Esophagus (tissue), 2 donors: Measurements from ENCODE around the gene GFM1. TPM values are rescaled to one million over a fixed set of nuclear protein-coding genes. Genes with fewer than 3 reads are reported as not detected.

ENCODE experiments used
- H3K27ac ChIP-seq, 2 donors: one replicate each; pipeline ENCODE4 v1.5.1; 2013; ENCODE audit warnings: low read depth in 2 of 2, mild to moderate bottlenecking in 2 of 2, inconsistent platforms in 1 of 2, low read length in 1 of 2, moderate library complexity in 1 of 2
- H3K27me3 ChIP-seq, 2 donors: one replicate each; pipeline ENCODE4 v1.6.1; 2013; ENCODE audit warnings: low read length in 2 of 2, control low read depth in 1 of 2, mild to moderate bottlenecking in 1 of 2; ENCODE audit not compliant: insufficient read depth in 2 of 2, control insufficient read depth in 1 of 2
- H3K36me3 ChIP-seq, 2 donors: one replicate each; pipeline ENCODE4 v1.6.1; 2013; ENCODE audit warnings: low read length in 1 of 2; ENCODE audit not compliant: control insufficient read depth in 2 of 2, insufficient read depth in 2 of 2
- H3K4me1 ChIP-seq, 2 donors: one replicate each; pipeline ENCODE4 v1.6.1; 2013; ENCODE audit warnings: low read length in 1 of 2; ENCODE audit not compliant: control insufficient read depth in 2 of 2, insufficient read depth in 2 of 2
- H3K4me3 ChIP-seq, 2 donors: one replicate each; pipeline ENCODE4 v1.5.1; 2013; ENCODE audit warnings: low read length in 2 of 2, mild to moderate bottlenecking in 2 of 2, low read depth in 1 of 2, moderate library complexity in 1 of 2
- H3K9me3 ChIP-seq, 2 donors: one replicate each; pipeline ENCODE4 v1.6.1; 2013; ENCODE audit warnings: mild to moderate bottlenecking in 2 of 2, low read depth in 1 of 2, low read length in 1 of 2, moderate library complexity in 1 of 2; ENCODE audit not compliant: control insufficient read depth in 2 of 2, insufficient read depth in 1 of 2
- WGBS, 2 donors: extraction: QIAGEN DNeasy Blood & Tissue Kit; methylation state at CpG; one replicate each; pipeline ENCODE4 v1.1.7; 2013; 5-methylcytosine and 5-hydroxymethylcytosine counted together
- polyA plus RNA-seq, 2 donors: library from polyadenylated mRNA; stranded (reverse); fragments of 200-250 nt; gene quantifications; one replicate each; pipeline ENCODE4 v1.2.3, GENCODE V29; 2013
- donor health status: healthy with polysubstance abuse.
- donor health status: Bipolar disorder and iron deficiency.

The GFM1 gene
- polyA plus RNA-seq, 2 donors, result 7.5 to 16.9 TPM

DNA sequence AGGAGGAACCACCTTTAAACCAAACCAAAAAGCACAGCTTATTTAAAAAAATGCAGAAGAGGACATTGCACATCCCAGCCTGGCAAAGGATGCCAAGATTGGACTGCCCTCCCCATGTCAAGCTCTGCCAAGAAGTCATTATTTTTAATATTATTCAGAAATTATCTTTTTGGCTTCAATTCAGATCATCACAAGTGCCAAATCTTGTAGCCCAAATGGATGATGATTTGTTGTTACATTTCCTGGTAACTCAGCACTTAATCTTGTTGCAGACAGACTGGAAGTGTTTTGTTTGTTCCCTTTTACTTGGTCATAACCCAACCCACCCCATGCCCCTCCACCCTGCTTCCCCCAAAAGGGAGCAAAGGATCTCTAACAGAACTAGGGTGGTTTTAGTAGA is 56.2 kb downstream of the GFM1 start:
- no peaks in the 10 kb centered on the region for H3K27me3 ChIP-seq
- H3K4me3 ChIP-seq, result no peak overlapping the region
- no peaks in the 10 kb centered on the region for H3K4me1 ChIP-seq
- no peaks in the 10 kb centered on the region for H3K36me3 ChIP-seq
- H3K9me3 ChIP-seq, result no peaks in the 10 kb centered on the region
- no peak overlapping the region for H3K27ac ChIP-seq

GRCh38 chr3:158701420-158702065 is 57.2 kb downstream of the GFM1 start:
- H3K4me1 ChIP-seq, result no peaks in the 10 kb centered on the region
- no peak overlapping the region for H3K27ac ChIP-seq
- 74 to 77% methylated on average over 4 of the region's 4 CpGs for WGBS, 2 donors
- H3K36me3 ChIP-seq, result no peaks in the 10 kb centered on the region
- no peaks in the 10 kb centered on the region for H3K9me3 ChIP-seq
- no peaks in the 10 kb centered on the region for H3K27me3 ChIP-seq
- H3K4me3 ChIP-seq, result no peak overlapping the region

DNA sequence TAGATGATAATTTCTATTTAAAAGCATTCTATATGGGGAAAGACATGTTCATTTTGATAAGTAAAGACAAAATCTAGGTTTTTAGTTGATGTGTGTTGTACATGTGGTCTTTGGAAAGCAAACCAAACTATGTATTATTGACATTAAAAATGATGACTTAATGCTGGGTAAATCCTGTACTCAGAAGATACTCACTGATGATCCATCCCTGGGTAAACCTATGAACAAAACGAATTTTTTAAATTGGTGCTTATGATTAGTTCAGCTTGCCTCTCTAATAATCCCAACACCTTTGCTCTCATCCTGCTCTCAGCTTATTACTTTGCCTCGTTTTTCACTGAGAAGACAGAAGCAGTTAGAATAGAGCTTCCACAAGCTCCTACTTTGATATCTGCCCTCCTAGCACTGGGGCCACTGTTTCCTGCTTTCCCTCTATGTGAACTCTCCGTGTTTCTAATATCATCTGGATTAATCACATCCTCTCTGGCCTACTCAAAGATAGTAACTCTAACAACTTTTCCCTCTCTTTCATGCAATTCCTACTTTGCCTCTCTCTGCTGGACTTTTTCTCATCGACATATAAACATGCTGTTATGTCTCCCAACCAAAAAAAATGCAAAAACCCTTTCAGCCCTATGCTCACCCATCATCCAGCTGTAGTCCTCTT is 58.6 kb downstream of the GFM1 start:
- no peaks in the 10 kb centered on the region for H3K27me3 ChIP-seq
- no peak overlapping the region for H3K27ac ChIP-seq
- H3K9me3 ChIP-seq, result no peaks in the 10 kb centered on the region
- 81% methylated on average over 4 of the region's 4 CpGs for WGBS, 2 donors
- no peak overlapping the region for H3K4me3 ChIP-seq
- no peaks in the 10 kb centered on the region for H3K4me1 ChIP-seq
- no peaks in the 10 kb centered on the region for H3K36me3 ChIP-seq

GRCh38 chr3:158703566-158703965 is 59.2 kb downstream of the GFM1 start:
- 90 to 97% methylated on average over 1 of the region's 1 CpG for WGBS, 2 donors
- H3K36me3 ChIP-seq, result no peaks in the 10 kb centered on the region
- no peak overlapping the region for H3K27ac ChIP-seq
- H3K27me3 ChIP-seq, result no peaks in the 10 kb centered on the region
- H3K4me1 ChIP-seq, result no peaks in the 10 kb centered on the region
- H3K4me3 ChIP-seq, result no peak overlapping the region
- H3K9me3 ChIP-seq, result no peaks in the 10 kb centered on the region

DNA sequence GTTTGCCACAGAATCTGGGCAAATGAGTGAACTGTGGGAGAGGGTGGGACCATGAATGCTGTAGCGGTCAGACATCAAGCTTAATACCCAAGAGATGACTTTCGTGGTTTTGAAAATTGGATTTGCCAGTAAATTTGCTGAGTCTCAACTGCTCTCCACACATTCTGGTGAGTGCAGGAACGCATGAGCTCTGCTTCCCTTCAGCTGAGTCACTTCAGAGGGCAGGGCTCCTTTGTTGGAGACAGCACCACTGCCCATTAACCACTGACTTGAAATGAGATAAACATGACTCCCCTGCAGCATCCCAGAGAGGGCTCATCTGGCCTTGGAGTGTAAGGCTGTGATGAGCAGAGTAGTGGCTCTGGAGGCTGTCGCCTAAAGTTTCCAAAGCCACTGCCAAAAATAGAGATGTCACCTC is 65.3 kb downstream of the GFM1 start:
- 74 to 76% methylated on average over 4 of the region's 4 CpGs for WGBS, 2 donors
- Histone ChIP-seq H3K9me3 (no peaks in the 10 kb centered on the region), H3K36me3 (no peaks in the 10 kb centered on the region), H3K27ac (no peak overlapping the region), H3K4me3 (no peak overlapping the region), H3K4me1 (no peaks in the 10 kb centered on the region), H3K27me3 (no peaks in the 10 kb centered on the region)

GRCh38 chr3:158710601-158711000 is 66.3 kb downstream of the GFM1 start:
- H3K4me1 ChIP-seq, result no peaks in the 10 kb centered on the region
- WGBS, 2 donors, result 68 to 69% methylated on average over 4 of the region's 4 CpGs
- no peaks in the 10 kb centered on the region for H3K36me3 ChIP-seq
- no peak overlapping the region for H3K27ac ChIP-seq
- no peak overlapping the region for H3K4me3 ChIP-seq
- H3K9me3 ChIP-seq, result no peaks in the 10 kb centered on the region
- no peaks in the 10 kb centered on the region for H3K27me3 ChIP-seq

DNA sequence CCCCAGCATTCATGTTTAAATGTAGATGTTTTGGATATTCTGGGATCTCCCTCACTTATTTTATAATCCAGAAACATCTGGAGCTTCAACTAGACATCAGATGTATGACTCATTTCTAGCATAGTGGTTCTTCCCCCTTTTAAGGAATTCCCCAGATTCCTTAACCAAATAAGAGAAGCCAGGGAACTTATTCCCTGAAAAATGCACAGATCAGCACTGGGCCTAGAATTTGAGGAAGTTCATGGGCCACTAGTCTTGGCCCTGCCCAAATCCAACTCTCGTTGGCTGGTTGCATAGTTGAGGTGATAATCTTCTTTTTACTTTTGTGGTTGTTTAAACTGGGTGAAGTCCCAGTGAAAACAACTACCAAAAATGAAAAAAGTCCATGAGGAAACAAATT is 67.6 kb downstream of the GFM1 start:
- no peak overlapping the region for H3K4me3 ChIP-seq
- H3K4me1 ChIP-seq, result no peaks in the 10 kb centered on the region
- peaks cover 0 to 2% of the 10 kb centered on the region in 2 donors for H3K36me3 ChIP-seq
- H3K27me3 ChIP-seq, result no peaks in the 10 kb centered on the region
- 25 to 48% methylated on average over 1 of the region's 1 CpG for WGBS, 2 donors
- no peak overlapping the region for H3K27ac ChIP-seq
- H3K9me3 ChIP-seq, result no peaks in the 10 kb centered on the region

- WGBS, 2 donors, result 69 to 92% methylated on average over 1 of the region's 1 CpG
- no peak overlapping the region for H3K27ac ChIP-seq
- H3K4me1 ChIP-seq, result peaks cover 0 to under 1% of the 10 kb centered on the region in 2 donors
- no peaks in the 10 kb centered on the region for H3K9me3 ChIP-seq
- H3K27me3 ChIP-seq, result no peaks in the 10 kb centered on the region
- no peak overlapping the region for H3K4me3 ChIP-seq
- H3K36me3 ChIP-seq, result peaks cover 0 to 2% of the 10 kb centered on the region in 2 donors
Observed at GRCh38 chr3:158712443-158712842, 68.1 kb downstream of the GFM1 start.

GRCh38 chr3:158713094-158713499 is 68.8 kb downstream of the GFM1 start:
- Histone ChIP-seq H3K4me1 (peaks cover 0 to 2% of the 10 kb centered on the region in 2 donors), H3K9me3 (no peaks in the 10 kb centered on the region), H3K27me3 (no peaks in the 10 kb centered on the region), H3K36me3 (peaks cover 0 to 2% of the 10 kb centered on the region in 2 donors), H3K27ac (no peak overlapping the region), H3K4me3 (no peak overlapping the region)
- 67 to 73% methylated on average over 9 of the region's 9 CpGs for WGBS, 2 donors

- peaks cover 0 to 2% of the 10 kb centered on the region in 2 donors for H3K4me1 ChIP-seq
- WGBS, 2 donors, result 98 to 100% methylated on average over 2 of the region's 2 CpGs
- H3K4me3 ChIP-seq, result no peak overlapping the region
- H3K27ac ChIP-seq, result no peak overlapping the region
- no peaks in the 10 kb centered on the region for H3K27me3 ChIP-seq
- peaks cover 0 to 2% of the 10 kb centered on the region in 2 donors for H3K36me3 ChIP-seq
- H3K9me3 ChIP-seq, result no peaks in the 10 kb centered on the region
Observed at GRCh38 chr3:158717576-158717975, 73.2 kb downstream of the GFM1 start.
